ENCODE measurements around the gene ABCA12.

ABCA12 gene

GRCh38 chr2:215119847-215120246 is 18.6 kb downstream of the ABCA12 start:
- Histone ChIP-seq H3K27me3 (ENCODE audit: insufficient read depth, low read length) (no peaks in the 10 kb centered on the region), H3K4me1 (ENCODE audit: insufficient read depth, low read length, severe bottlenecking) (no peaks in the 10 kb centered on the region), H3K4me3 (ENCODE audit: low read depth, low read length, poor library complexity, severe bottlenecking) (no peak overlapping the region), H3K36me3 (ENCODE audit: insufficient read depth, low read length) (no peaks in the 10 kb centered on the region), H3K9me3 (ENCODE audit: low read length) (no peaks in the 10 kb centered on the region), H3K27ac (ENCODE audit: low read depth, low read length, poor library complexity, severe bottlenecking) (no peak overlapping the region), H3K4me2 (ENCODE audit: low read length) (no peak overlapping the region), H3F3A (ENCODE audit: insufficient read depth, low read length) (no peaks in the 10 kb centered on the region), H3K9me2 (ENCODE audit: low read depth, low read length) (no peaks in the 10 kb centered on the region), H3K79me2 (ENCODE audit: insufficient read depth, low read length) (no peaks in the 10 kb centered on the region), H3K9ac (ENCODE audit: low read length) (no peak overlapping the region), H2AFZ (ENCODE audit: low read length) (no peak overlapping the region), H4K20me1 (ENCODE audit: insufficient read depth, low read length) (no peaks in the 10 kb centered on the region)
- TF ChIP-seq, protein P1, sequence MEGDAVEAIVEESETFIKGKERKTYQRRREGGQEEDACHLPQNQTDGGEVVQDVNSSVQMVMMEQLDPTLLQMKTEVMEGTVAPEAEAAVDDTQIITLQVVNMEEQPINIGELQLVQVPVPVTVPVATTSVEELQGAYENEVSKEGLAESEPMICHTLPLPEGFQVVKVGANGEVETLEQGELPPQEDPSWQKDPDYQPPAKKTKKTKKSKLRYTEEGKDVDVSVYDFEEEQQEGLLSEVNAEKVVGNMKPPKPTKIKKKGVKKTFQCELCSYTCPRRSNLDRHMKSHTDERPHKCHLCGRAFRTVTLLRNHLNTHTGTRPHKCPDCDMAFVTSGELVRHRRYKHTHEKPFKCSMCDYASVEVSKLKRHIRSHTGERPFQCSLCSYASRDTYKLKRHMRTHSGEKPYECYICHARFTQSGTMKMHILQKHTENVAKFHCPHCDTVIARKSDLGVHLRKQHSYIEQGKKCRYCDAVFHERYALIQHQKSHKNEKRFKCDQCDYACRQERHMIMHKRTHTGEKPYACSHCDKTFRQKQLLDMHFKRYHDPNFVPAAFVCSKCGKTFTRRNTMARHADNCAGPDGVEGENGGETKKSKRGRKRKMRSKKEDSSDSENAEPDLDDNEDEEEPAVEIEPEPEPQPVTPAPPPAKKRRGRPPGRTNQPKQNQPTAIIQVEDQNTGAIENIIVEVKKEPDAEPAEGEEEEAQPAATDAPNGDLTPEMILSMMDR (IDR thresholded peaks at IDR 0.05; ENCODE audit: low read length): no peak
- no peak for TF ChIP-seq EZH2 (IDR thresholded peaks at IDR 0.05; ENCODE audit: borderline replicate concordance, low read length)

GRCh38 chr2:215110918-215111317 is 27.5 kb downstream of the ABCA12 start:
- no peaks in the 10 kb centered on the region for H3K9me2 ChIP-seq (ENCODE audit: low read depth, low read length)
- H3K4me1 ChIP-seq (ENCODE audit: insufficient read depth, low read length, severe bottlenecking): no peaks in the 10 kb centered on the region
- H4K20me1 ChIP-seq (ENCODE audit: insufficient read depth, low read length): no peaks in the 10 kb centered on the region
- H3K79me2 ChIP-seq (ENCODE audit: insufficient read depth, low read length): no peaks in the 10 kb centered on the region
- no peak overlapping the region for H3K4me2 ChIP-seq (ENCODE audit: low read length)
- H3K4me3 ChIP-seq (ENCODE audit: low read depth, low read length, poor library complexity, severe bottlenecking): no peak overlapping the region
- H3K27me3 ChIP-seq (ENCODE audit: insufficient read depth, low read length): no peaks in the 10 kb centered on the region
- no peaks in the 10 kb centered on the region for H3K36me3 ChIP-seq (ENCODE audit: insufficient read depth, low read length)
- no peaks in the 10 kb centered on the region for H3K9me3 ChIP-seq (ENCODE audit: low read length)
- TF ChIP-seq EZH2 (IDR thresholded peaks at IDR 0.05; ENCODE audit: borderline replicate concordance, low read length): no peak
- TF ChIP-seq, protein P1 (IDR thresholded peaks at IDR 0.05; ENCODE audit: low read length): no peak
- no peaks in the 10 kb centered on the region for H3F3A ChIP-seq (ENCODE audit: insufficient read depth, low read length)
- no peak overlapping the region for H3K9ac ChIP-seq (ENCODE audit: low read length)
- no peak overlapping the region for H2AFZ ChIP-seq (ENCODE audit: low read length)
- no peak overlapping the region for H3K27ac ChIP-seq (ENCODE audit: low read depth, low read length, poor library complexity, severe bottlenecking)

DNA sequence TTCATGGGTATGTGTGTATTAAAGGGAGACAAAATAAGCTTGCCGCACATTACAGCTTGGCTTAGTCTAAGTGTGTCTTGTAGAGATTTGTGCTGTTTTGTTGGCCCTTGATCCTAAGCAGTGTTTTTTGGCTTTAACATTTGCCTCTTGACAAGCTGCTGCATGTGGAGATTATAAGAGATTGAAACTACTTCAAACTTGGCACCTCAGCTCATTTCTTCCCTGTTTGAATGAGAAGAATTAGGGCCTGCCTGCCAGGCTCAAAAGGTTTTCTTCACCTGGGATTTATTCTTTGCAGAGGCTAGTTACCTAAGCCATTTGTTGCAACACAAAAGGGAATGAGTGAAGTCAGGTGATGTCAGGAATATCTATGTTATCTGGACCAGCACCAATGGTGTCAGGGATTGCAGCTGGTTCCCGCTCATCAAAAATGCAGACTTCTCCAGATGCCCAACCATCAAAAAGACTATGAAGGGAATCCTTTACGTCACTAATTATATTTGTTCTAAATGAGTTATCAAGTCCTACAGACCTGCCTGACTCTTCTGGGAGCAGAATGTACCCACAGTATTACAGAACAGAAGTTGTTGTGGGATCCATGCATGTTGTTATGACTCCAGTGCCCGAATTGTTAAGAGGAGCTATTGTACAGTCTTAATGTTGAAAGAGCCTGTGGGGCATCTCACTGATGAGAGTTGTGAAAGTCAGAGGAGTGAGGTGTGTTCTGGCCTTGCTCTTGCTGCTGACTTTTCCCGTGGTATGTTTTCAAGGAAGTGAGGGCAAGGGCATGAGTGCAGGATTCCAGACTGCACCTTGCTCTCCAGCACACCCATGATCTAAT is 31.0 kb downstream of the ABCA12 start:
- Histone ChIP-seq H3K4me1 (ENCODE audit: insufficient read depth, low read length, severe bottlenecking) (no peaks in the 10 kb centered on the region), H3K36me3 (ENCODE audit: insufficient read depth, low read length) (no peaks in the 10 kb centered on the region), H3K4me3 (ENCODE audit: low read depth, low read length, poor library complexity, severe bottlenecking) (no peak overlapping the region), H3K27me3 (ENCODE audit: insufficient read depth, low read length) (no peaks in the 10 kb centered on the region), H3F3A (ENCODE audit: insufficient read depth, low read length) (no peaks in the 10 kb centered on the region), H3K79me2 (ENCODE audit: insufficient read depth, low read length) (no peaks in the 10 kb centered on the region), H3K9me2 (ENCODE audit: low read depth, low read length) (no peaks in the 10 kb centered on the region), H4K20me1 (ENCODE audit: insufficient read depth, low read length) (no peaks in the 10 kb centered on the region), H2AFZ (ENCODE audit: low read length) (no peak overlapping the region), H3K9me3 (ENCODE audit: low read length) (no peaks in the 10 kb centered on the region), H3K4me2 (ENCODE audit: low read length) (no peak overlapping the region), H3K27ac (ENCODE audit: low read depth, low read length, poor library complexity, severe bottlenecking) (no peak overlapping the region), H3K9ac (ENCODE audit: low read length) (no peak overlapping the region)
- TF ChIP-seq, protein P1 (IDR thresholded peaks at IDR 0.05; ENCODE audit: low read length): no peak
- no peak for TF ChIP-seq EZH2 (IDR thresholded peaks at IDR 0.05; ENCODE audit: borderline replicate concordance, low read length)
